Measurements from ENCODE around the gene KRTAP10-3.

DNA sequence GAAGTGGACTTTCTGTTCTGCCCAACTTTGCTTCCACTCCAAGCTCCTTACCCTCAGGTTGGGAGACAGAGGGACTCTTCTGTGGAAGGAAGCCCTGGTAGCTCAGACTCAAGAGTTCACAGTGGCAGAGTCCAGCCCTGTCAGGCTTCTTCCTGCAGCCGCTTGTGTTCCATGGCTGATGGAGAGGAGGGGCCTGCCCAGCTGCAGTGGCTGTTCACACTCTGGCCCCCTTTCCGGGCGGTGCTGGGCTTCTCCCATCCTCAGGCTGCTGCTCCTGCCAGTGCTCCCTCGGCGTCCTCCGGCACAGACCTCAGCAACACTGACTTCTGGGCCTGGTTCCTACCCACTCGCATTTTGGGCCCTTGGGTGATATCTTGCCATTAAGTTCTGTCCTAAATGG is 22.6 kb downstream of the KRTAP10-3 start:
- TF ChIP-seq POLR2A (IDR thresholded peaks at IDR 0.05) = no peak
- TF ChIP-seq, protein P1, sequence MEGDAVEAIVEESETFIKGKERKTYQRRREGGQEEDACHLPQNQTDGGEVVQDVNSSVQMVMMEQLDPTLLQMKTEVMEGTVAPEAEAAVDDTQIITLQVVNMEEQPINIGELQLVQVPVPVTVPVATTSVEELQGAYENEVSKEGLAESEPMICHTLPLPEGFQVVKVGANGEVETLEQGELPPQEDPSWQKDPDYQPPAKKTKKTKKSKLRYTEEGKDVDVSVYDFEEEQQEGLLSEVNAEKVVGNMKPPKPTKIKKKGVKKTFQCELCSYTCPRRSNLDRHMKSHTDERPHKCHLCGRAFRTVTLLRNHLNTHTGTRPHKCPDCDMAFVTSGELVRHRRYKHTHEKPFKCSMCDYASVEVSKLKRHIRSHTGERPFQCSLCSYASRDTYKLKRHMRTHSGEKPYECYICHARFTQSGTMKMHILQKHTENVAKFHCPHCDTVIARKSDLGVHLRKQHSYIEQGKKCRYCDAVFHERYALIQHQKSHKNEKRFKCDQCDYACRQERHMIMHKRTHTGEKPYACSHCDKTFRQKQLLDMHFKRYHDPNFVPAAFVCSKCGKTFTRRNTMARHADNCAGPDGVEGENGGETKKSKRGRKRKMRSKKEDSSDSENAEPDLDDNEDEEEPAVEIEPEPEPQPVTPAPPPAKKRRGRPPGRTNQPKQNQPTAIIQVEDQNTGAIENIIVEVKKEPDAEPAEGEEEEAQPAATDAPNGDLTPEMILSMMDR (IDR thresholded peaks at IDR 0.05) = no peak
- no peak for TF ChIP-seq POLR2AphosphoS5 (IDR thresholded peaks at IDR 0.05)

All from breast epithelium (tissue), 3 donors.